ENCODE results near the gene CALY.

Gene CALY

GRCh38 chr10:133346413-133346812 lies 9.7 kb upstream of the CALY start:
- no peak overlapping the region for H3K4me2 ChIP-seq
- H3K79me2 ChIP-seq (ENCODE audit: insufficient read depth, low read depth) = no peaks in the 10 kb centered on the region
- H3K9ac ChIP-seq = no peak overlapping the region
- TF ChIP-seq CTCF (conservative IDR thresholded peaks at IDR 0.05; ENCODE audit: low read depth, low read length) = no peak
- H3K36me3 ChIP-seq (ENCODE audit: insufficient read depth) = no peaks in the 10 kb centered on the region
- H3K4me1 ChIP-seq (ENCODE audit: low read depth, poor library complexity, severe bottlenecking) = no peaks in the 10 kb centered on the region
- H2AFZ ChIP-seq (ENCODE audit: low read depth) = no peak overlapping the region
- H3K27me3 ChIP-seq (ENCODE audit: insufficient read depth, low read depth) = peaks cover 16% of the 10 kb centered on the region; the same call in 1 of the 2 replicates
- H3K27ac ChIP-seq = no peak overlapping the region
- no peak overlapping the region for H3K4me3 ChIP-seq (IDR thresholded peaks at IDR 0.05; ENCODE audit: insufficient read depth, low read depth, low read length)
- H4K20me1 ChIP-seq (ENCODE audit: insufficient read depth) = no peaks in the 10 kb centered on the region

- Histone ChIP-seq H3K27ac (no peak overlapping the region), H2AFZ (ENCODE audit: low read depth) (no peak overlapping the region), H3K9ac (no peak overlapping the region), H3K79me2 (ENCODE audit: insufficient read depth, low read depth) (no peaks in the 10 kb centered on the region), H3K4me1 (ENCODE audit: low read depth, poor library complexity, severe bottlenecking) (no peaks in the 10 kb centered on the region), H3K27me3 (ENCODE audit: insufficient read depth, low read depth) (peaks cover 20% of the 10 kb centered on the region; the same call in 1 of the 2 replicates), H4K20me1 (ENCODE audit: insufficient read depth) (no peaks in the 10 kb centered on the region), H3K36me3 (ENCODE audit: insufficient read depth) (no peaks in the 10 kb centered on the region), H3K4me3 (IDR thresholded peaks at IDR 0.05; ENCODE audit: insufficient read depth, low read depth, low read length) (no peak overlapping the region), H3K4me2 (no peak overlapping the region)
- TF ChIP-seq CTCF (conservative IDR thresholded peaks at IDR 0.05; ENCODE audit: low read depth, low read length) = no peak
Observed at GRCh38 chr10:133344236-133344635, 7.5 kb upstream of the CALY start.

- no peaks in the 10 kb centered on the region for H4K20me1 ChIP-seq (ENCODE audit: insufficient read depth)
- no peak for TF ChIP-seq CTCF (conservative IDR thresholded peaks at IDR 0.05; ENCODE audit: low read depth, low read length)
- H3K4me3 ChIP-seq (IDR thresholded peaks at IDR 0.05; ENCODE audit: insufficient read depth, low read depth, low read length) = no peak overlapping the region
- H3K27me3 ChIP-seq (ENCODE audit: insufficient read depth, low read depth) = peaks cover 20% of the 10 kb centered on the region; the same call in 1 of the 2 replicates
- H3K4me2 ChIP-seq = no peak overlapping the region
- H3K4me1 ChIP-seq (ENCODE audit: low read depth, poor library complexity, severe bottlenecking) = no peaks in the 10 kb centered on the region
- H2AFZ ChIP-seq (ENCODE audit: low read depth) = no peak overlapping the region
- no peak overlapping the region for H3K9ac ChIP-seq
- H3K79me2 ChIP-seq (ENCODE audit: insufficient read depth, low read depth) = no peaks in the 10 kb centered on the region
- no peaks in the 10 kb centered on the region for H3K36me3 ChIP-seq (ENCODE audit: insufficient read depth)
- H3K27ac ChIP-seq = no peak overlapping the region
Observed at GRCh38 chr10:133343558-133343957, 6.9 kb upstream of the CALY start.

GRCh38 chr10:133342942-133343341 lies 6.2 kb upstream of the CALY start:
- H3K4me2 ChIP-seq = no peak overlapping the region
- no peak overlapping the region for H2AFZ ChIP-seq (ENCODE audit: low read depth)
- TF ChIP-seq CTCF (conservative IDR thresholded peaks at IDR 0.05; ENCODE audit: low read depth, low read length) = no peak
- peaks cover 20% of the 10 kb centered on the region; the same call in 1 of the 2 replicates for H3K27me3 ChIP-seq (ENCODE audit: insufficient read depth, low read depth)
- no peak overlapping the region for H3K9ac ChIP-seq
- no peak overlapping the region for H3K27ac ChIP-seq
- H3K4me3 ChIP-seq (IDR thresholded peaks at IDR 0.05; ENCODE audit: insufficient read depth, low read depth, low read length) = no peak overlapping the region
- H3K4me1 ChIP-seq (ENCODE audit: low read depth, poor library complexity, severe bottlenecking) = no peaks in the 10 kb centered on the region
- H3K36me3 ChIP-seq (ENCODE audit: insufficient read depth) = no peaks in the 10 kb centered on the region
- no peaks in the 10 kb centered on the region for H4K20me1 ChIP-seq (ENCODE audit: insufficient read depth)
- no peaks in the 10 kb centered on the region for H3K79me2 ChIP-seq (ENCODE audit: insufficient read depth, low read depth)

Measured in KMS-11 (cell line).